Body of pancreas (tissue), 4 donors: ENCODE results near the gene CPNE5. TPM values are rescaled to one million over a fixed set of nuclear protein-coding genes. Genes with fewer than 3 reads are reported as not detected.

ENCODE experiments used
- ATAC-seq: fragments of 150-250 bp; one replicate; pipeline ENCODE4 v1.9.1; 2016
- DNase-seq, 4 donors: peaks; one replicate each; pipeline ENCODE4 v3.0.0-alpha.2; 2019
- H3K27ac ChIP-seq, 4 donors: fragments of 200-600 bp; sonication (generic); 1 replicate in 3 of 4; 2 replicates in 1 of 4; pipeline versions ENCODE4 v1.5.1 to v1.6.1; 2016 to 2019; ENCODE audit warnings: mild to moderate bottlenecking in 1 of 4, mixed read lengths in 1 of 4, moderate library complexity in 1 of 4
- H3K27me3 ChIP-seq, 2 donors: fragments of 200-600 bp; sonication (generic); one replicate each; pipeline ENCODE4 v1.6.0; 2016; ENCODE audit warnings: mild to moderate bottlenecking in 1 of 2
- H3K36me3 ChIP-seq, 2 donors: fragments of 200-600 bp; sonication (generic); replicated peaks in 1 of 2; 2 replicates each; pipeline ENCODE4 v1.5.1; 2016; ENCODE audit warnings: low read depth in 2 of 2; ENCODE audit not compliant: insufficient read depth in 1 of 2
- H3K4me1 ChIP-seq: fragments of 200-600 bp; sonication (generic); one replicate; pipeline ENCODE4 v1.6.0; 2016
- H3K4me3 ChIP-seq, 2 donors: fragments of 200-600 bp; sonication (generic); 1 replicate in 1 of 2; 2 replicates in 1 of 2; pipeline ENCODE4 v1.5.1; 2016 to 2019
- H3K9me3 ChIP-seq, 3 donors: fragments of 200-600 bp; sonication (generic); 1 replicate in 2 of 3; 2 replicates in 1 of 3; pipeline ENCODE4 v1.5.1; 2016
- CTCF ChIP-seq, 7 experiments: fragments of 450-650 bp in 4 of 7; fragments of 200-600 bp in 3 of 7; sonication (generic) in 3 of 7; IDR thresholded peaks; one replicate each; pipeline ENCODE4 v1.5.1; 2016 to 2019; ENCODE audit warnings: antibody characterized with exemption in 7 of 7
- POLR2A ChIP-seq, 3 donors: fragments of 450-650 bp; IDR thresholded peaks; one replicate each; pipeline ENCODE4 v1.6.1; 2016; ENCODE audit warnings: antibody characterized with exemption in 3 of 3, mild to moderate bottlenecking in 2 of 3
- WGBS, 2 donors: methylation state at CpG; one replicate each; pipeline ENCODE4 v1.1.5; 2017; 5-methylcytosine and 5-hydroxymethylcytosine counted together
- intact Hi-C: fragments of 100-400 bp; cut with DNase I; formaldehyde crosslinking; loops from one replicate; pipeline ENCODE4 v1.15.1; 2023
- total RNA-seq, 2 donors: library from RNA; depleted of rRNA; stranded (reverse); fragments of >200 nt; gene quantifications; one replicate each; pipeline ENCODE4 v1.1.0, GENCODE V29; 2016

CPNE5 gene
- total RNA-seq, 2 donors from 2014 or later, result 0.78 TPM; not detected in 1

DNA sequence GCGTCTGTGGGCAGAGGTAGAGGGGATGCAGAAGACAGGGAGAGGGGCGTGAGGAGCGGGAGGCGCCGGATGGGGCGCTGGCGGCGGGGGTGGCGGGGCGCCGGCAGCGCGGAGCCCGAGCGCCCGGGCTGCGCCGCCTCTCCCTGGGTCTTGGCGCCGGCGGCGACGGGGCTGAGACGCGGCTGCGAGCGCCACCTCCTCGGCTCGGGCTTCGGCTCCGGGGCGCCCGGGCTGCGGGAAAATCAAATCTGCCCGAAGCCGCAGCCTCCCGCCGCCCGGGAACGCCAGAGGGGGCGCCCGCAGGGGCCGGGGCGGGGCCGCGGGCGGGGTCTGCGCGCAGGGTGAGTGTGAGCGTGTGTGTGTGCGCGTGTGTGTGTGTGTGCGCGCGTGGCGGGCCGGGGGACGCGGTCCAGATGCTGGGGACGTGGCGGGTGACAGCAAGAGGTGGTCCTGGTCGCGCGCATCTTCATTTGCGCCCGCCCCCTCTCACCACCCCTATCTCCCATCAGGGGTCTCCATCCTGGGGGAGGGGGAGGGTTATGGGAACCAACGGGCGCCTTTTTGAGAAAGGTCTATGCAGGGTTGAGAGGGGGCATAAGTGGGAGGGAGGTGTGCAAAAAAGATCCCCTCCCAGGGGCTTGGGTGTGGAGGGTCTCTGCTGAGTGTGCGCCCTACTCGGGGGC lies 646 bp upstream of the CPNE5 start:
- H3K27ac ChIP-seq, result no peak overlapping the region
- ATAC-seq (peak; percentile 68), DNase-seq (peak; percentile 23 to 47 (median 36))
- TF ChIP-seq CTCF (IDR thresholded peaks at IDR 0.05), result peak in 1 of 7 experiments; percentile 25
- TF ChIP-seq POLR2A (IDR thresholded peaks at IDR 0.05), result no peak
- WGBS, 2 donors, result 1 to 2% methylated on average over 33 to 56 of the region's 70 CpGs
- no peaks in the 10 kb centered on the region for H3K36me3 ChIP-seq
- H3K4me1 ChIP-seq, result peaks cover 21% of the 10 kb centered on the region
- intact Hi-C loops, result no loop called here
- peak overlapping the region in 1 of 2 donors; percentile 26 for H3K4me3 ChIP-seq
- H3K9me3 ChIP-seq, result no peaks in the 10 kb centered on the region
- H3K27me3 ChIP-seq, result no peaks in the 10 kb centered on the region

GRCh38 chr6:36837686-36838085 lies 1.6 kb downstream of the CPNE5 start:
- Histone ChIP-seq H3K36me3 (no peaks in the 10 kb centered on the region), H3K9me3 (no peaks in the 10 kb centered on the region), H3K4me1 (peaks cover 21% of the 10 kb centered on the region), H3K27me3 (no peaks in the 10 kb centered on the region), H3K27ac (no peak overlapping the region), H3K4me3 (no peak overlapping the region)
- WGBS, 2 donors, result 92 to 95% methylated on average over 6 of the region's 6 CpGs
- intact Hi-C loops, result no loop called here
- ATAC-seq, result no peak
- no peak for DNase-seq
- no peak for TF ChIP-seq POLR2A (IDR thresholded peaks at IDR 0.05)
- no peak for TF ChIP-seq CTCF (IDR thresholded peaks at IDR 0.05)

DNA sequence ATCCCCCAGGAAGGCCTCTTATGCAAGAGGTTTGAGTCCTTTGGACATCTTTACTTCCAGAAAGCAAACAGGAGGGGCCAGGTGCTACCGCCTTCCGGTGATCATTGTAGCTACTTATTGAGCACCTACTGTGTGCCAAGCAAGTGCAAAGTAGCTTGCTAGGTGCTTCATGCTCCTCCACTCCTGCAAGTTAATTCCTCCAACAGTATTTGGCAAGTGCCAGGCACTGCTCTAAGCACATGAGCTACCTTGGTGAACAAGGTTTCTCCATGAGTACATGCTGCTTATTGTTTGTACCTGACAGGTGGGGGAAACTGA lies 2.3 kb downstream of the CPNE5 start:
- WGBS, 2 donors, result 86 to 100% methylated on average over 2 of the region's 2 CpGs
- no peaks in the 10 kb centered on the region for H3K36me3 ChIP-seq
- intact Hi-C loops, result no loop called here
- no peaks in the 10 kb centered on the region for H3K27me3 ChIP-seq
- TF ChIP-seq POLR2A (IDR thresholded peaks at IDR 0.05), result no peak
- no peak for TF ChIP-seq CTCF (IDR thresholded peaks at IDR 0.05)
- DNase-seq (no peak), ATAC-seq (no peak)
- no peaks in the 10 kb centered on the region for H3K9me3 ChIP-seq
- no peak overlapping the region for H3K27ac ChIP-seq
- no peak overlapping the region for H3K4me3 ChIP-seq
- peaks cover 21% of the 10 kb centered on the region for H3K4me1 ChIP-seq

DNA sequence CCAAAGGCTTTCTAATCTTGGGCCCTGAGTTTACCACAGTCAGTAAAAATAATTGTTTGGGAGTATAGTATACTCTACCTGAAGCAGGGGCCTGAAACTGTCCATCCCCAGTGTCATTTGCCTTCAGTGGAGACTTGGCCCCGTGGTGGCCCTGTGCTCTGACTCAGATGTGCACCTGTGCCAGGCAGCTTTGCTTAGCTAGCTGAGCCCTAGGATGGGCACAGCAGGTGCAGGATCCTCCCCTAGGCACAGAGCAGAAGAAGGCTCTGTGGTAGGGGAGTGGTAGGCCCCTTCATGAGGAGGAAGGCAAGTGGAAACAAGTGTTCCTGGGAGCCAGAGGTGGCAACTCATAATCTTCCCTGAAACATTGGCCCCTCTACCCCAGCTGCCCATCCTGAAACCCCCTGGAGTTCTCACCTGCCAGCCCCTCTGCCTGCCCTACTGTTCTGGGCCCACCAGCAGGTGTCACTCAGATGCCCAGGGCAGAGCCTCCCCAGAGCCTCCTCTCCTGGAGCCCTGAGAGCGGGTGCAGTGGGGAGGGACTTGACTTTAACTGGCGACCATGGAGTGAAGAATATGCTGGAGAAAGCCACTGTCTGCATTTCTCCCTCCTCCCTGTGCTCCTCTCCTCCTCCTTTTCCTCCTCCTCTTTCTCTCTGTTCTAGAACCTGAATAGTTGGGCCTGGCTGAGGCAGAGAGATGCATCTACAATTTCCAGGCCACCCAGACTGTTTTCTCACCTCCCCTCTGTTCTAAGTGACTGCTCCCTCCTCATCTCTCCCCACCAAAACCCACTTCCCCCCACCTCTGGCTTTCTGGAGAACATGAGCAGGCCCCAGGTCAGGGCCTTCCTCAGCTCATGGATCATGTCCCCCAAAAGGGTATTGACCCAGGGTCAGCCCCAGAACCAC lies 2.9 kb downstream of the CPNE5 start:
- Histone ChIP-seq H3K4me1 (peaks cover 21% of the 10 kb centered on the region), H3K27ac (no peak overlapping the region), H3K27me3 (no peaks in the 10 kb centered on the region), H3K36me3 (no peaks in the 10 kb centered on the region), H3K9me3 (no peaks in the 10 kb centered on the region), H3K4me3 (no peak overlapping the region)
- ATAC-seq (no peak), DNase-seq (no peak)
- TF ChIP-seq CTCF (IDR thresholded peaks at IDR 0.05), result no peak
- TF ChIP-seq POLR2A (IDR thresholded peaks at IDR 0.05), result no peak
- 76 to 79% methylated on average over 2 to 3 of the region's 3 CpGs for WGBS, 2 donors
- intact Hi-C loops, result no loop called here
